A549 (cell line): ENCODE data around the gene RHOB. TPM values are rescaled to one million over a fixed set of nuclear protein-coding genes. Genes with fewer than 3 reads are reported as not detected.

Experiments
- ATAC-seq, 2 experiments: fragments of 200-7000 bp in 1 of 2; fragments of >200 bp in 1 of 2; cut with Nextera tagmentation in 1 of 2; cut with Tn5 transposase in 1 of 2; 3 replicates each; pipeline versions ENCODE4 v1.8.0 to v1.9.1; 2018 to 2020; ENCODE audit warnings: mild to moderate bottlenecking in 1 of 2, moderate library complexity in 1 of 2
- CTCF ChIA-PET: fragments of 300-600 bp; sonication (Branson Sonifier 250); formaldehyde crosslinking; extraction: SDS; loops from one replicate; lab custom pipeline; 2021; ENCODE audit warnings: antibody characterized with exemption, inconsistent platforms; lab: Yijun Ruan, JAX
- POLR2A ChIA-PET: fragments of 350-600 bp; formaldehyde crosslinking; extraction: SDS; loops from one replicate; lab custom pipeline; 2021; ENCODE audit warnings: antibody characterized with exemption, inconsistent platforms; lab: Yijun Ruan, JAX
- DNase-seq, 2 experiments: peaks; one replicate each; pipeline versions ENCODE4 v3.0.0 to v3.0.0-alpha.2; 2011 to 2016; ENCODE audit warnings: low read depth in 1 of 2, low spot score in 1 of 2
- FAIRE-seq: peaks from 2 replicates; lab custom pipeline; 2011; peaks lifted over from hg19 to GRCh38; lab: Jason Lieb, UNC
- H3K27ac ChIP-seq, 2 experiments: fragments of >200 bp; sonication (Bioruptor Twin); formaldehyde crosslinking; 3 replicates each; pipeline ENCODE4 v1.5.1; 2016 to 2017
- H3K4me1 ChIP-seq: fragments of >200 bp; sonication (Bioruptor Twin); formaldehyde crosslinking; 3 replicates; pipeline ENCODE4 v1.6.1; 2016
- H3K4me2 ChIP-seq: fragments of >200 bp; sonication (Bioruptor Twin); formaldehyde crosslinking; 3 replicates; pipeline ENCODE4 v1.6.1; 2016
- H3K4me3 ChIP-seq: fragments of >200 bp; sonication (Bioruptor Twin); formaldehyde crosslinking; 3 replicates; pipeline ENCODE4 v1.5.1; 2016
- H3K9me3 ChIP-seq: fragments of >200 bp; sonication (Bioruptor Twin); formaldehyde crosslinking; 3 replicates; pipeline ENCODE4 v1.6.1; 2016
- BCL3 ChIP-seq: fragments of >200 bp; sonication (Bioruptor Twin); formaldehyde crosslinking; IDR thresholded peaks from 3 replicates; pipeline ENCODE4 v1.6.1; 2016
- CBX8 ChIP-seq: fragments of 200-600 bp; sonication (generic); IDR thresholded peaks from 2 replicates; pipeline ENCODE4 v1.6.1; 2016
- CEBPB ChIP-seq, 2 experiments: fragments of >200 bp in 1 of 2; sonication (Bioruptor Twin) in 1 of 2; formaldehyde crosslinking in 1 of 2; IDR thresholded peaks; 2 replicates each; pipeline ENCODE4 v1.6.1; 2012 to 2016
- CHD2 ChIP-seq: fragments of 150-350 bp; IDR thresholded peaks from 2 replicates; pipeline ENCODE4 v1.6.1; 2014; ENCODE audit warnings: low read length; ENCODE audit not compliant: partially characterized antibody
- EHF ChIP-seq: fragments of 250-450 bp; sonication (Bioruptor Pico); IDR thresholded peaks from 2 replicates; pipeline ENCODE4 v1.5.0; 2020; ENCODE audit warnings: mild to moderate bottlenecking
- EP300 ChIP-seq, 2 experiments: fragments of >200 bp; sonication (Bioruptor Twin); formaldehyde crosslinking; IDR thresholded peaks; 2 replicates in 1 of 2; 3 replicates in 1 of 2; pipeline ENCODE4 v1.6.1; 2016 to 2017
- FOSB ChIP-seq: fragments of 250-450 bp; sonication (Bioruptor Pico); IDR thresholded peaks from 2 replicates; pipeline ENCODE4 v1.5.0; 2020; ENCODE audit warnings: mild to moderate bottlenecking, moderate library complexity
- FOSL2 ChIP-seq, 2 experiments: fragments of 450-650 bp in 1 of 2; fragments of >200 bp in 1 of 2; sonication (Bioruptor Twin) in 1 of 2; formaldehyde crosslinking; IDR thresholded peaks; 2 replicates each; pipeline versions ENCODE4 v1.5.0 to v1.6.1; 2016 to 2020; ENCODE audit warnings: mild to moderate bottlenecking in 1 of 2, moderate library complexity in 1 of 2
- FOXS1 ChIP-seq: fragments of 250-450 bp; sonication (Bioruptor Pico); IDR thresholded peaks from 2 replicates; pipeline ENCODE4 v1.5.0; 2020; ENCODE audit warnings: mild to moderate bottlenecking, moderate library complexity
- GATA3 ChIP-seq: IDR thresholded peaks from 2 replicates; pipeline ENCODE4 v1.6.1; 2012; ENCODE audit warnings: borderline replicate concordance
- HDAC2 ChIP-seq: fragments of 200-600 bp; sonication (generic); IDR thresholded peaks from 2 replicates; pipeline ENCODE4 v1.6.1; 2016
- KDM5A ChIP-seq: fragments of 200-600 bp; sonication (generic); IDR thresholded peaks from 2 replicates; pipeline ENCODE4 v1.6.1; 2016; ENCODE audit warnings: antibody characterized with exemption, mild to moderate bottlenecking
- MAZ ChIP-seq: fragments of 150-350 bp; IDR thresholded peaks from 2 replicates; pipeline ENCODE4 v1.6.1; 2014; ENCODE audit warnings: antibody characterized with exemption, low read depth, low read length, borderline replicate concordance
- NPAS2 ChIP-seq: fragments of 250-450 bp; sonication (Bioruptor Pico); IDR thresholded peaks from 2 replicates; pipeline ENCODE4 v1.8.0; 2022; ENCODE audit warnings: mild to moderate bottlenecking, moderate library complexity, borderline replicate concordance
- NR3C1 ChIP-seq: fragments of >200 bp; sonication (Bioruptor Twin); formaldehyde crosslinking; IDR thresholded peaks from 3 replicates; pipeline ENCODE4 v1.6.1; 2017
- PHF8 ChIP-seq: fragments of 200-600 bp; sonication (generic); IDR thresholded peaks from 2 replicates; pipeline ENCODE4 v1.6.1; 2016; ENCODE audit warnings: low read depth, mild to moderate bottlenecking, antibody characterized with exemption, moderate library complexity, borderline replicate concordance
- POLR2A ChIP-seq: IDR thresholded peaks from 2 replicates; pipeline ENCODE4 v1.6.1; 2012; ENCODE audit warnings: mild to moderate bottlenecking, low read length
- POLR2AphosphoS2 ChIP-seq: conservative IDR thresholded peaks from 2 replicates; pipeline ENCODE4 v1.6.1; 2012; ENCODE audit warnings: low read length, improper control_type of control experiment, inconsistent platforms
- RAD21 ChIP-seq, 2 experiments: fragments of >200 bp in 1 of 2; sonication (Bioruptor Twin) in 1 of 2; formaldehyde crosslinking in 1 of 2; IDR thresholded peaks in 1 of 2; conservative IDR thresholded peaks in 1 of 2; 2 replicates in 1 of 2; 3 replicates in 1 of 2; pipeline ENCODE4 v1.6.1; 2012 to 2018; ENCODE audit warnings: inconsistent platforms in 1 of 2
- RARB ChIP-seq: fragments of 250-450 bp; sonication (Bioruptor Pico); IDR thresholded peaks from 2 replicates; pipeline ENCODE4 v1.8.0; 2021; ENCODE audit warnings: mild to moderate bottlenecking, moderate library complexity
- RCOR1 ChIP-seq: fragments of 150-350 bp; IDR thresholded peaks from 2 replicates; pipeline ENCODE4 v1.6.1; 2014; ENCODE audit warnings: antibody characterized with exemption, low read length, low read depth
- RFX5 ChIP-seq: fragments of 450-650 bp; IDR thresholded peaks from 2 replicates; pipeline ENCODE4 v1.7.1; 2014; ENCODE audit warnings: antibody characterized with exemption, mild to moderate bottlenecking, moderate library complexity
- SMC3 ChIP-seq: fragments of >200 bp; sonication (Bioruptor Twin); formaldehyde crosslinking; IDR thresholded peaks from 3 replicates; pipeline ENCODE4 v1.6.1; 2018; ENCODE audit warnings: inconsistent platforms
- SREBF2 ChIP-seq: fragments of 450-650 bp; IDR thresholded peaks from 2 replicates; pipeline ENCODE4 v1.6.1; 2014; ENCODE audit warnings: mild to moderate bottlenecking, moderate library complexity
- TFCP2L1 ChIP-seq: fragments of 250-450 bp; sonication (Bioruptor Pico); IDR thresholded peaks from 2 replicates; pipeline ENCODE4 v1.5.0; 2021; ENCODE audit warnings: mild to moderate bottlenecking
- TP53 ChIP-seq: fragments of 250-450 bp; sonication (Bioruptor Pico); IDR thresholded peaks from 2 replicates; pipeline ENCODE4 v1.5.0; 2021; ENCODE audit warnings: mild to moderate bottlenecking, moderate library complexity
- ZFP36 ChIP-seq: fragments of 450-650 bp; IDR thresholded peaks from 2 replicates; pipeline ENCODE4 v1.6.1; 2014; ENCODE audit warnings: borderline replicate concordance; ENCODE audit not compliant: partially characterized antibody
- ZNF302 ChIP-seq: fragments of 250-450 bp; sonication (Bioruptor Pico); IDR thresholded peaks from 2 replicates; pipeline ENCODE4 v1.9.0; 2021; ENCODE audit warnings: inconsistent platforms, mild to moderate bottlenecking, moderate library complexity
- ZSCAN20 ChIP-seq: fragments of 250-450 bp; sonication (Bioruptor Pico); IDR thresholded peaks from 2 replicates; pipeline ENCODE4 v1.8.0; 2022; ENCODE audit warnings: mild to moderate bottlenecking, moderate library complexity
- WGBS: methylation state at CpG from one replicate; pipeline ENCODE4 v1.1.6; 2017; ENCODE audit errors: missing lambda C conversion rate; 5-methylcytosine and 5-hydroxymethylcytosine counted together
- polyA plus RNA-seq, 4 experiments: library from polyadenylated mRNA; depleted of rRNA in 3 of 4; stranded (reverse); fragments of >200 nt; fragmentation: RNase III in 1 of 4; extraction: RNeasy Plus Mini Kit Qiagen cat#74134 plus additional on column Dnase treatment in 1 of 4; gene quantifications; 2 replicates in 3 of 4; 3 replicates in 1 of 4; pipeline ENCODE4 v1.2.3, GENCODE V29; 2011 to 2017

Gene RHOB
- polyA plus RNA-seq, 2 of the 4 experiments (the other 2 are of a cell fraction), result 84.5 to 157 TPM

GRCh38 chr2:20414806-20415205 lies 32.1 kb upstream of the RHOB start:
- CTCF ChIA-PET, result interaction anchor here (0.7 to 16.4 kb wide), 8 partner anchors 9 to 236 kb away, joined by 3 to 355 read pairs (median 61); partner anchors contain the start of gene HS1BP3
- Histone ChIP-seq H3K4me3 (no peak overlapping the region), H3K4me2 (no peak overlapping the region)
- ATAC-seq (no peak), DNase-seq (no peak)
- TF ChIP-seq KDM5A (no peak), SREBF2 (no peak), RFX5 (no peak), EP300 (IDR thresholded peaks at IDR 0.05) (no peak), CEBPB (IDR thresholded peaks at IDR 0.05) (no peak), RCOR1 (no peak), PHF8 (no peak), EHF (CRISPR knock-in tag) (no peak), RARB (CRISPR knock-in tag) (no peak), NPAS2 (CRISPR knock-in tag) (no peak), ZSCAN20 (CRISPR knock-in tag) (no peak), TFCP2L1 (CRISPR knock-in tag) (no peak), CHD2 (no peak), FOSB (CRISPR knock-in tag) (no peak), FOXS1 (CRISPR knock-in tag) (no peak), BCL3 (no peak), GATA3 (no peak), CBX8 (no peak)
- TF ChIP-seq, all 56 proteins: peak for 0
- 60% methylated on average over 3 of the region's 3 CpGs for WGBS
- Histone ChIP-seq H3K9me3 (peaks cover 11% of the 10 kb centered on the region; the same call in 2 of the 3 replicates), H3K4me1 (peaks cover 4% of the 10 kb centered on the region; the same call in 1 of the 3 replicates), H3K27ac (no peak overlapping the region)
- POLR2A ChIA-PET, result interaction anchor here (1.0 to 2.1 kb wide), 2 partner anchors 32 kb away, joined by 4 to 15 read pairs; partner anchors contain the start of gene RHOB
- FAIRE-seq, result no peak

- DNase-seq (peak in 1 of 2 experiments; percentile 42), FAIRE-seq (no peak), ATAC-seq (no peak)
- TF ChIP-seq NR3C1 (no peak), HDAC2 (no peak), SREBF2 (no peak), PHF8 (no peak), ZNF302 (no peak), SMC3 (no peak), POLR2AphosphoS2 (no peak), ZFP36 (no peak), MAZ (no peak), KDM5A (no peak), FOXS1 (CRISPR knock-in tag) (no peak), FOSB (CRISPR knock-in tag) (no peak), TP53 (CRISPR knock-in tag) (no peak), POLR2A (no peak), FOSL2 (IDR thresholded peaks at IDR 0.05) (no peak), FOSL2 (CRISPR knock-in tag; IDR thresholded peaks at IDR 0.05) (no peak), RAD21 (conservative IDR thresholded peaks at IDR 0.05 in 1 of 2, IDR thresholded peaks at IDR 0.05 in 1 of 2) (no peak)
- ChIA-PET CTCF (interaction anchor here (0.7 to 16.4 kb wide), 10 partner anchors 8 to 246 kb away, joined by 3 to 355 read pairs (median 4); partner anchors contain the start of gene HS1BP3), POLR2A (interaction anchor here (1.0 kb wide), 1 partner anchor 31 kb away, joined by 4 read pairs; the partner anchor contains the start of gene RHOB)
- Histone ChIP-seq H3K27ac (no peak overlapping the region), H3K4me3 (no peak overlapping the region), H3K9me3 (0 out of 3 replicates have a peak, but pooled peaks cover 4% of the 10 kb centered on the region), H3K4me1 (peaks cover 4% of the 10 kb centered on the region; the same call in 1 of the 3 replicates), H3K4me2 (no peak overlapping the region)
- 21% methylated on average over 2 of the region's 2 CpGs for WGBS
Observed at GRCh38 chr2:20415511-20415918, 31.4 kb upstream of the RHOB start.
